Measurements from ENCODE around the gene CLNK.
"Not testable (repeated sequence)": the region's sequence is repeated elsewhere in the genome, so short reads cannot be mapped to it uniquely, and the experiment has no call there.

Gene CLNK

DNA sequence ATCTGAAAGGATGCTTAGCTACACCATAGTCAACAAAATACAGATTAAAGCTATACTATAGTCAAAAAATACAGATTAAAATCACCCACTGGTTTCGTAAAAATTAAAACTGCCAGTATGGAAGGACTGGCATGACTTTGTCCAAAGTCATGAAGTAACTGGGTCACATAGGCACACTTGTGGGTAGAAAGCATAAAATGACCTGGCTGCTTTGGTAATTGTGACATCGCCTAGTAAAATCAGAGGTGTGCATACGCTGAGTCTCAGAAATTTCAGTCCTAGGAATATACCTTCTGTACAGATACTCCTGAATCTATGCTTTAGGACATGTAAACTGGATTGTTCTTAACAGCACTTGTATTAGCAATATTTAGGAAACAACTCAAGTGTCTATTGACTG is 28.1 kb downstream of the CLNK start:
- FAIRE-seq, result no peak

DNA sequence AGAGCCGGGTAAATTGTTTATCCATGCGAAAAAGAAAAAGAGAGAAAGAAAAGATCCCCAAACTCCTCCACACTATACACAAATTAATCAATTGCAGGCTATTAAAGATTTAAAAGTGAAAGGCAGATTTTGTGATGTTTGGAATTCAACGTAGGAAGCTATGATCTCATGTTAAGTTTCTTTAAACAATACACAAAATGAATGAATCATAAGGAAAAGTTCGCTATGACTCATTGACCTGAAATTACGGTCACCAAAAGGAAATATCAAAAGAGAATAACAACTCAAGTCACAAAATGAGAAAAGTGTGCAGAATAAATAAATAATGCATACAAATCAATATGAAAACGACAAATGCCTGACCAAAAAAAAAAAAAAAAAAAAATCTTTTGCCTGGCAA is 28.6 kb downstream of the CLNK start:
- no peak for FAIRE-seq

DNA sequence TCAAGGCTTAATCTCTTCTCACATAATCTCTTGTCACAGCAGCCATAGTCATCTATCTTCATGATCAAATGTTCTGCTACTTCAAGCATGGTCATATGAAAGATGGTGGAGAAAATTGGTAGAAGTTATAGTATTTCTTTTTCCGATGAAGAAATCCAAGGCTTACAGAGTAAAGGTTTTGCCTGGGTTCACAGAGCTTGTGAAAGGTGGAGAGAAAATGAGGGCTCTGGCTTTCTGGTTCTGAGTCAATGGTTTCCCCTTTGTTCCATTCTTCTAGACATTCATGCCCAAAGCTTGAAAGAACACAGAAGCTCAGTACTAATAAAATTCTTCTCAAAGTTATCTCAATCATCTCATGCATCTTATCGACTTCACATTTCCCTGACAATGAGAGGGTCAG is 36.1 kb downstream of the CLNK start:
- FAIRE-seq, result no peak

DNA sequence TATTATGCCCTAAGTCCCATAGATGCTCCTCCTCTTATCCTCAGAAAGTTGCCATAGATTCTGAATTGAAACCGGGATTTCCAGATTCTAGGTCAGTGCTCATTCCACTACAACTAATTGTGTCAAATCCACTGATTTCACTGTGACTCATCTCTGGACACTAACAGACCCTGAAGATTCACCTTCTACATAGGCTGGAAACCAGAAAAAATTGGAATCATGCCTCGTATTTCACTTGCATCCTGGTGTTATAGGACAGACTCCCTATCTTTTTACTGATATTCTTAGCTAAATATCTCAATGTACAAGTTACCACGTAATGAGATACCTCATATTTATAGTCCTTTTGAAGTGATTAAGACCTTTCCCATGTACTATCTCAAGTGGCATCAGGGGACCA is 36.7 kb downstream of the CLNK start:
- FAIRE-seq, result no peak

DNA sequence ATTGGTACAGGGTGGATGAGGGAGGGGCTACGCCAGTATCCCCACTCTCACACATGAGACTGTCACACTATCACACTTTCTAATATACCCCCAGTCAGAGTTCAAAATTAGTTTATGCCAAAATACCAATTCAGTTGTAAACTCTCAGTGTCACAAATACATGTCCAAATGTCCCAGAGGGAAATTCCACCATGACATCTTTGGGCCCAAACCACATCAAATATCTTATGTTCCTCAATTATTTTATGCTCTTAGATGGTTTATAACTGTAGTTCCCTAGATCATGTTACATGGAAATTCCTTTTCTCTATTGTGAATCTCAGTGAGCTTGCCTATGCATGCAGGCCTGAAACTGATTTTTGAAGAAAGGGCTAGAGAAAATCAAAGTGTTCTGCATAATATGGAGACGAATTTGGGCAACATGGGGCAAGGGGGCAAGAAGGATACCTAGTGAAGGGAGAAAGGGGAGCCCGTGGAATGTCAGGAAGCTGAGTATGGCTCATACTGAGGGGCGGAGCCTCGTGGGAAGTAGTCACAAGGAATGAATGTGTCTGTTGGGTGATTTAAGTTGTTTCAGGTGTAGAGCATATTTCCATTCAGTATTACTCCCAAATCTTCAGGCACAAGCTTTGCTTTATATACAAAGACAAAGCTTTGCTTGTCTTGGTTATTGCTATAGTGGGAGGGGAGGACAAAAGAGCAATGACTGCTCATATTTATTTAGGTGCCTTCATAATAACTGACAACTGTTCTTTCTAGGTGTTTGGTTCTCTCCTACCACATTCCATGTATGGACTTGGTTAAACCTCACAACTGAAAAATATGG is 40.8 kb downstream of the CLNK start:
- FAIRE-seq, result no peak

DNA sequence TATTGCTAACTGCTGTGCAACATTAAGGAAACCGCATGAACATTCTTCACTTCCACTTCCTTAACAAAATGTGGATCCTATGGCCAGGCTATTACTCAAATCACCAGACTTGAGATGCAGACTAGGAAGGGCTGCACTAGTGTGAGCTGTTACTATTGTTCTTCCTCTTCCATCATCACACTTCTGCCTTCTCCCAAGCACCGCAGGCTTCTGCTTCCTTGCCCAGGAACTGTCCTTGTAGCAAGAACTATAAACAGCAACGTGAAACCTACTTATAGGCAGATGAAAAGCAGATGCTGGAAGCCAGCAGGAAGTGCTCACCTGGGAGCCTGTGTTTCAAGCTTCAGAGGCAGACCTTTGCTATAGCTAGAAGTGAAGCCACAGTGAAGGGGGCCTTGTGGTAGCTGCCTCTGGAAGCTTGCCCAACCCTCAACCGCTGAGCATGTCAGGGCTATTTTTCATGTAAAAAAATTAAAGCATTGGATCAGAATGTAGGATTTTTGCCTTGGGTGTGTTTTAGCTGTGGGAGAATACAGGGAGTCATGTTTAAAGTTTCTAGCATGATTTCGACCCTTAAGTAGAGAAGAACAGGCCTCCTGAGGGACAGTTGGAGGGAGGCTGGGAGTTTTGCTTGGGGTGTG is 43.9 kb downstream of the CLNK start:
- no peak for FAIRE-seq

DNA sequence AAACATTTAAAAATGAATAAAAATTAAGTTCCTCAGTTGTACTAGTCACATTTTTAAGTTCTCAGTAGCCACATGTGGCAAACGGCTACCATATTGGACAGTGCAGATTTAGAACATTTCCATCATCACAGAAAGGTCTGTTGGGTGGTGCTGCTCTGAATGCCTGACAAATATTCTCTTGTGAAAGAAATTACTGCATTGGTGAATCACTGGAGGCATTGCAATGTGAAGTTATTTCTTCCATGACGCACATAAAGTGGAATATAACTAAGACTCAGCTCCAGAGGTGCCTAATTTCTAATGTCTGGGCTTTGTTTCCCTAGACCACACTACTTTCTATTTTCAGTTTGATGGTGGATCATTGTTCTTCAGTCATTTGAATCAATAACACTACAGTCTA is 44.9 kb downstream of the CLNK start:
- no peak for FAIRE-seq

DNA sequence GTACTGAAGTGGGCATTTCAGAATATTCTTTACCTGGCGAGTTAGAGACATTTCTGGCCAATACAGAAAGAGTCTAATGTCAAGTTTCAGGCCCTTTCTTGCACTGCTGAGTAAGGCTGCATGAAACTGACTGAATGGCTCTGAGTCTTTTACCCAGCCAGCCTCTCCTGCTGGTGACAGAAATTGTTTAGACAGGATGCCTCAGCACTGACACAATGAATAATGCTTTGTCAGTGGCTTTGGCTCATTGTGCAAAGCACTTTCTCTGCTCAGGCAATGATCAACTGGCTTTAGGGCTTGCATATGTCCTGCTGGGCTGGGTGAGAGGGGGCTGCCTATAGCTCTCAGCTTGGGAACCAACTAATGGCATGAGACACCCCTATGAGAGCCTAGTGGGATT is 45.5 kb downstream of the CLNK start:
- FAIRE-seq, result no peak

DNA sequence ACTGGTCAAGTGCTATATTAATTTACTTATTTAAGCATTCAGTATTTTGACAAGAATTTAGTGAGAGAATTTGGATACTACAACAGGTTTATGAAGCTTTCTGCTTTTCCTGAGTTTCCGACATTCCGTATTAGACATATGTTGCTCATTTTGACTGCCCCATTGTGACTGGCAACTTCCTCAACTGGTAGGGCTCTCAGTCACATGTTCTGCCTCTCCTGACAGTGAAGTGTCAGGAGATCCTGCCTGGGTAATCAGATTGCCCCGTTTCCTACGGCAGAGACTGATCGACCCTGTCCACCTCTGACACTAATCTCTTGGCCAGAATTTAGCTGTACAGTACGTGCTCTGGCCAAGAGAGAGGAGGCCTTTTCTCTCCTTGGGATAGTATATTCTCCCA is 49.5 kb downstream of the CLNK start:
- no peak for FAIRE-seq

DNA sequence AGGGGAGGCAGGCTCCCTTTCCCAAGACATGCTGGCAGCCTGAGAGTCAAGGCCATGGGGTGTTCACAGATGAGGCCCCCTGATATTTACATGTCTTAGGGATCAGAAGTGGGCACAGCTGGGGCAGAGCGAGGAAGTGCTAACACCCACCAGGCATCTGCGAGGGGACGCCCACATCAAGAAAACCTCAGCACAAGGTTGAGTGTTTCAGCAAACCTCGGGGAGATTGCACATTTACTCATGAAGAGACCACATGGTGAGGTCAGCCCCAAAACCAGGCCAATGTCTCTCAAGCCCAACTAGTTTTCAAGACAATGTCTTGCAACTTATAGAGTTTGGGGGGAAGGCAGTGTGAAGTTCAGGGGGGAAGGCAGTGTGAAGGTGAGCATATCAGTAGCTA is 55.2 kb downstream of the CLNK start:
- FAIRE-seq, result no peak

DNA sequence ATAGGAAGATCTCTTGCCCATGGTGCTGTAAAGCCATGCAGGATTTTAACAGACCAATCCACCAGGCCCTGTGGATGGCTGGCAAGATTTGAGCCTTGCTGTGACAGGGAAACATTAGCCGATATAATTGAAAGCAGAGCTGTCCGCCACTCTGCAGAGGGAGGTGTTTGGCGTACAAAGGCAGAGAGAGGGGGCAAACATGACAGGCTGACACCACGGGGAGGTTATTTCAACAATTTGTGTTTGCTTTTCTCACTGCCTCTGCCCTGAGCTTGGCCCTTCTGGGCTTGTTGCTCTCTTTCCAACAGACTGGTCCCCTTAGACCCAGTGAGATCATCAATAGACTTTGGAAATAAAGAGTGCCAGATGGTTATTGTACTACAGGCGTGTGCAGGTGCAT is 59.4 kb downstream of the CLNK start:
- no peak for FAIRE-seq

DNA sequence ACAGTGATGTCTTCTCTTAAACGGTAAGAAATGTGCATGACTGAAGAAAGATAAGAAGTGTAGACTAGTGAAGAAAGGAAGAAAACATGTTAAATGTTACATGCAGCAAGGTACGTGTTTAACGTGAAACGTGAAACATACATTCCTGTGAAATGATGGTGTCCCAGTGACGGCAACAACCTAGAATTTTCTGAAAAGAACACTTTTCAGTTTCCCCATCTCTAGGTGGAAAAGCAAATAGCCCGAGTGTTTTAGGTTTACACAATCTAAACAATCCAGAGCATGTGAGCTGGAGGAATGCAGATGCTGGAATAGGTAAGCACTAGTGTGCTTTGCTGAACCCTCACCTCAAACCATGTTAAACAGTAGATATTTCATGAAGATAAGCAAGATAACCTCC is 60.7 kb downstream of the CLNK start:
- no peak for FAIRE-seq

DNA sequence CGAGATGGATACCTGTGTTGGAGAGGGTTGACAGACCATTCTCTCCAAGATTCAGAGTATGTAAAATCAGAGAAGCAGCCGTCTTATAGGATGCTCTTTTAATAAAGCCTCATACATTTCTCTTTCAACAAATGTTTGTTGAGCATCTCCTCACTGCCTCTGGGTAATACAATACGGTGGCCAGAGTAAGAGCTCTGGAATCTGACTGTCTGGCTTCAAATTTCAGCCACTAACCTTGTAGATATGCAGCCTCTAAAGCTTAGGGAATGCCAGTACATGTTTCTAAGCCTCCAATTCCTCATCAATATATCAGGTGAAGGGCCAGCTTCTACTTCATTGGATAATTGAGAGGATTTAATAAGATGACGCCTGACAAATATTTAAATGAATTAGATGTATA is 61.3 kb downstream of the CLNK start:
- no peak for FAIRE-seq

DNA sequence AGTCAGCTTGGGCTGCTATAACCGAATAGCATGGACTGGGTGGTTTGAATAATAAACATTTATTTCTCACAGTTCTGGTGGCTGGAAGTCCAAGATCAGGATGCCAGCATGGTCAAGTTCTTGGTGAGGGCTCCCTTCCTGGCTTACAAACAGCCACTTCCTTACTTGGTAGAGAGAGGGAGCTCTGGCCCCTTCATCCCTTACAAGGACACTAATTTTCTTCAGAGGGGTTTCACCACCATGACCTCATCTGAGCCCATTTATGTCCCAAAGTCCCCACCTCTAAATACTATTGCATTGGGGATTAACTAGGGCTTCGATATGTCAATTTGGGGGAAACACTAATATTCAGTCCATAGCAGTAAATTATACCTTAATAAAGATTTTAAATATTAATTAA is 61.8 kb downstream of the CLNK start:
- FAIRE-seq, result no peak

DNA sequence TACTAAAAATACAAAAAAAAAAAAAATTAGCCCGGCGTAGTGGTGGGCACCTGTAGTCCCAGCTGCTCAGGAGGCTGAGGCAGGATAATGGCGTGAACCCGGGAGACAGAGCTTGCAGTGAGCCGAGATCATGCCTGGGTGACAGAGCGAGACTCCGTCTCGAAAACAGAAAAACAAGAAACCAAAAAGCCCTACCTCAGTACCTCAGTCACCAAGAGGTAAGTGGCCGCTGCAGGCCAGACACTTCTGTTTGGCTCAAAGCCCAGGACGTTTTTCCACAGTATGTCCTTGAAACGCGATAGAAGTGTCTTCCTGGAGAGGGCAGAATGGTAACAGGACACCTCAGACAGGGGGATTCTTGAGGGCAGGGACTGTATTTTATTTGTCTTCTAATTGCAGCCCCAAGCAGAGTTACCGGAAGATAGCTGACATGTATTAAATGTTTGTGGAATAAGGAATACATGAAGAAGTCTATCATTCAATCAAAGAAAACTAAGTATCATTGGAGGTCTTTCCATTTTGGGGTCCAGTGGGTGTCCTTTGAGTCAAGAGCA is 63.6 kb downstream of the CLNK start:
- no peak for FAIRE-seq

DNA sequence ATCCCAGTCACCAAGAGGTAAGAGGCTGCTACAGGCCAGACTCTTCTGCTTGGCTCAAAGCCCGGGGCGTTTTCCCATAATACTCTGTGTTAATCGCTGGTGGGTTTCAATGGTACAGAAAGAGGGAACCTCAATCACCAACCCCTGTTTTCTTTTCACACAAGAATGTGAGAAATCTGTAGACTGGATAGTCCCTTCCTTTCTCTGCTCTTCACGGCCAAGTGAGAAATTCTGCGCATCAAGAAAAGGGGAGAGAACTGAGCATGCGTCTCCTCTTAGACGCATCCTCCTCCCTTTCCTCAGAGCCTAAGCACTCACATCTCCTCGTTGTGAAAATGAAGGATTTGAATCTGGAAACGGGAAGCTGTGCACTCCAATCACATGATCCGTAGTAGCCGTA is 64.7 kb downstream of the CLNK start:
- FAIRE-seq, result no peak

DNA sequence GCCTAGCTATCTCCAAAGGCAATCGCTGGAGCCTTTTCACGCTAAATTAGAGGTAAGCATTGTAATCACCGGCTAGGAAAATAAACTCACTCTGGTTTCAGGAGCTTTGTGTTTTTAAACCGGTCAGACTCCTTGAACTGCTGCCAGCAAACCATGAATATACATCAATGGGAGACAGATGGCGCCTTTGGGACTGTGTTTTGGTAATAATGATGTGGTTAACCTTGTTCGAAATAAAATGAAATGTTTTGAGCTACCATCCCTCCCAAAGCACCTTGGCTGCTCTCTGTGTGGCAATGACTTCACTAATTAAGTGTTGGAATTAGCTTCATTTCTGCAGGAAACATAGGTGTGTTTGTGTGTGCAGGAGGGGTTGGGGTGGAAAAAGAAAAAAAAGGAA is 65.3 kb downstream of the CLNK start:
- FAIRE-seq, result no peak

DNA sequence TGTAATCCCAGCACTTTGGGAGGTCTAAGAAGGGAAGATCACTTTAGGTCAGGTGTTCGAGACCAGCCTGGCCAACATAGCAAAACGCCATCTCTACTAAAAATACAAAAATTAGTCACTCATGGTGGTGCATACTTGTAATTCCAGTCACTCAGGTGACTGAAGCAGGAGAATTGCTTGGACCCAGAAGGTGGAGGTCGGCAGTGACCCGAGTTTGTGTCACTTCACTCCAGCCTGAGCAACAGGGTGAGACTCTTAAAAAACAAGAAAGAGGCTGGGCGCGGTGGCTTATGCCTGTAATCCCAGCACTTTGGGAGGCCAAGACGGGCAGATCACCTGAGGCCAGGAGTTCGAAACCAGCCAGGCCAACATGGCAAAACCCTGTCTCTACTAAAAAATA is 69.6 kb downstream of the CLNK start:
- not testable (repeated sequence) for FAIRE-seq

DNA sequence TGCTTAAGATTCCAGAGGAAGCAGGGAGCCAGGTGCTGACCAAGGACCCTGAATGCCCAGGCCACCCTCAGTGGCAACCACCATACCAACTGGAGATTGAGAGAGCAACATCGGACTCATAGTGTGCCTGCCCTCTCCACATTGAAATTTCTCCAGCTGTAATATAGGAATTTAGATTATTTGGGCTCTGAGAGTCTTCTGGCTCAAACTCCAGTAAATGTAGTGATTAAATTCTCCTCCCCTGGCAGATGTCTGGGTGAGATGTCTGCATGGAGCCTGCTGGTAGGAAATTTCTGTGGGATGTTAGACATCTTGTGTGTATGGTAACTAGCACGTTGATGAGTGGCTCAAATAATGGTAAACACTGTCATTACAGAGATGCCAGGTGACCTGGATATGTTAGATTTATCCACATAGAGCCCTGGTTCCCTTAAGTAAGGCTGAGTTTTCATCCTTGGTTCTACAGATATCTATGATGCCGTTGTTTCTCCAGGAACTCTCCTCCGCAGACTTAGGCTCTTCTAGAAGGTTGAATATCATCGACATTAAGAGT is 70.6 kb downstream of the CLNK start:
- no peak for FAIRE-seq

DNA sequence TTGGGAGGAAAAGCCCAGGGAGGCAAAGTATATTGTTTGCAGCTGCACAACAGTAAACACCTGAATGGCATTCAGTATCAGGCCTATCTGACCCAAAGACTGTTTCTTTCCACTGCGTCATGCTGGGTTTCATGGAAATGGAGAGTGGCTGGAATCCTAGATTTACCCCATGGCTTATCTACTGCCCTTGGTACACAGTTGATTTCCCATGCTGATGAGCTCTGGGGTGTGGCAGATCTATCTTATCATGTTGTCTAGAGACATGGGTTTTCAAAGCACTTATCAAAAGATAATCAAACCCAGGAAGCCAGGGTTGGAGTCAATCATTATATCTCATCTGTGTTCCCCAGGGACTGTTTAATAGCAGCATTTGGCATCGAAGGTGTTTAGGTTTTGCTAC is 72.1 kb downstream of the CLNK start:
- no peak for FAIRE-seq

DNA sequence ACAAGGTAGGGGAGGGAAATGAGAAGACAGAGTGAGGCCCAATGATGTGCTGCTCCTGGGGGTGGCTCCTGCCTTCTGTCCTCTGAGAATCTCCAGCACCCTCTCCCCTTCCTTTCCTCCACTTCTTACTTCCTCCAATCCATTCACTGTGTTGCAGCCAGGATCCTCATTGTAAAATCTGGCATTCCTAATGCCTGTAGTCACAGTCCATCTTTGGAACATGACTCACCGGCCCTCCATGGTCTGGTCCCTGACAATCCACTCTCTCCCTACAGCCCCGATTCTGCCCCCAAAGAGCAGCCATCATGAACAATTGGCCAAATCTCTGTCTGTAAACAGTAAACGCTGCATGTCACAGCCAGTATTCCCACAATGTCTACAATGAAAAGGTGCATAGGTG is 72.9 kb downstream of the CLNK start:
- no peak for FAIRE-seq

DNA sequence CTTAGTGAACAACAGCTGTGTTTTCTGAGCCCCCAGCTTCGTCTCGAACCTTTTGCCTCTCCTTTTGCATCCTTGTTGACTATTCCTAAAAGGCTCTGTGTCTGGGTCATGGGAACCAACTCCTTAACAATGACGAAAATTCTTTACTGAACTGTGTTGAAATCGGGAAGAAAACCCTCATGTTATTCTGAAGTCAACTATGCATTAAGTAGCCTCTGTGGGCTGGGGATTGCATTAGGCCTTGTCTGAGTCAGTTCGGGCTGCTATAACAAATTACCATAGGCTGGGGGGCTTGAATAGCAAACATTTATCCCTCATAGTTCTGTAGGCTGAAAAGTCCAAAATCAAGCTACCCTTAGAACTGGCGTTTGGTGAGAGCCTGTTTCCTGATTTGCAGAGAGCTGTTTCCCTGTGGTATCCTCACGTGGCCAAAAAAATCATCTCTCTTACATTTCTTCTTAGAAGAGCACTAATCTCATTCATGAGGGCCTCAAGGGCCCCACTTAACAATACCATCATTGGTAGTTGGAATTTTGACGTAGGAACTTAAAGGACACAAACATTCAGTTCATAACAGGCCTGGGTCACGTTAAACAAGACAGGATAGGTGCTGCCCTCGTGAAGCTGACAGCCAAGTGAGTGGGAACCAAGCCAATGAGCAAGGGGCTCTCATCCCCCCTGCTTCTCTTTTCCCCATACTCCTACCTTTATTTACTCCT is 75.9 kb downstream of the CLNK start:
- FAIRE-seq, result no peak

DNA sequence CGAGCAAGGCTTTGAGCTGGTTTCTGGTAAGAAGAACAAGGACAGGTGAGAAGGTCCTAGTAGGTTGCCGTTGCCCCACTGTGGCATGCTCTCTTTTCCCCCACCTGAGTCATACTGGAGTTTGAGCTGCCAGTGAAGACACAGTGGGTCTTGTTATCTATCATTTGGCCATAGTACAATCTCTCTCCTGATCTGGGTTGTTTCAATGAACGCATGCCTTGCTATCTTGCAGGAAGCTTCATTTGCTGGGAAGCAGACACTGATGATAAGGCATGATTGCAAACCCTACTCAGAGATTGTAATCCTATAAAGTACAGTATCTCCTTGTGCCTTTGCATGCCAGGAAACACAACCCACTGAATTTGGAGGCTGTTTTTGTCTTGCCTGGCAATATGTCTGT is 77.4 kb downstream of the CLNK start:
- no peak for FAIRE-seq
